PFSK-1 (cell line): ENCODE measurements around the gene ATAD1.

Experiments
- FOXP2 ChIP-seq: optimal IDR thresholded peaks from 2 replicates; pipeline ENCODE3; 2011; ENCODE audit warnings: borderline replicate concordance, control low read depth, inconsistent platforms; ENCODE audit not compliant: insufficient read depth; ENCODE audit errors: extremely low read length, extremely low read depth
- POLR2AphosphoS5 ChIP-seq: IDR thresholded peaks from 2 replicates; pipeline ENCODE4 v1.6.1; 2012; ENCODE audit warnings: low read depth, mild to moderate bottlenecking, control low read depth, low read length, moderate library complexity
- SIN3A ChIP-seq: IDR thresholded peaks from 2 replicates; pipeline ENCODE4 v1.6.1; 2012; ENCODE audit warnings: mild to moderate bottlenecking, low read length, moderate library complexity, borderline replicate concordance; ENCODE audit not compliant: insufficient read depth
- TAF1 ChIP-seq: IDR thresholded peaks from 2 replicates; pipeline ENCODE4 v1.6.1; 2012; ENCODE audit warnings: low read length, control low read depth, borderline replicate concordance; ENCODE audit not compliant: insufficient read depth
- TF ChIP-seq, protein P1 (sequence below), 2 experiments: IDR thresholded peaks; 2 replicates each; pipeline versions ENCODE4 v1.6.1 to v1.8.0; 2011 to 2012; ENCODE audit warnings: low read depth in 2 of 2, low read length in 2 of 2, control low read depth in 1 of 2, inconsistent platforms in 1 of 2, mild to moderate bottlenecking in 1 of 2, moderate library complexity in 1 of 2; ENCODE audit not compliant: insufficient read depth in 1 of 2

Gene ATAD1

DNA sequence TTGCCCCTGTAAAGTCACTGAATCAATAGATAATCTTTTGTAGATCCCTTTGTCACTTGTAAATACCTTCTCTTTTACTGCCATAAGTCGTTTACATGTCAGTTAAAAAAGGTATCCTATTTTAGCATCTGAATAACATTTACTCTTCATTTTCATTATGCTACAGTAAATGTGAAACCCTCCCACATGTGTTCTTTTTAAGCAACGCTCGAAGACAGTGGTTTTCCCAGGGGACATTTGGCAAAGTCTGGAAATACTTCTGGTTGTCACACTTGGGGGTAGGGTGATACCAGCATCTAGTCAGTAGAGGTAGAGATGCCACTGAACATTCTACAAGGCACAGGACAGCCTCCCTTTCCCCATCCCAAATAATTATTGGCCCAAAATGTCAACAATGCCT lies 23.7 kb downstream of the ATAD1 start:
- TF ChIP-seq SIN3A, result no peak
- TF ChIP-seq, protein P1, sequence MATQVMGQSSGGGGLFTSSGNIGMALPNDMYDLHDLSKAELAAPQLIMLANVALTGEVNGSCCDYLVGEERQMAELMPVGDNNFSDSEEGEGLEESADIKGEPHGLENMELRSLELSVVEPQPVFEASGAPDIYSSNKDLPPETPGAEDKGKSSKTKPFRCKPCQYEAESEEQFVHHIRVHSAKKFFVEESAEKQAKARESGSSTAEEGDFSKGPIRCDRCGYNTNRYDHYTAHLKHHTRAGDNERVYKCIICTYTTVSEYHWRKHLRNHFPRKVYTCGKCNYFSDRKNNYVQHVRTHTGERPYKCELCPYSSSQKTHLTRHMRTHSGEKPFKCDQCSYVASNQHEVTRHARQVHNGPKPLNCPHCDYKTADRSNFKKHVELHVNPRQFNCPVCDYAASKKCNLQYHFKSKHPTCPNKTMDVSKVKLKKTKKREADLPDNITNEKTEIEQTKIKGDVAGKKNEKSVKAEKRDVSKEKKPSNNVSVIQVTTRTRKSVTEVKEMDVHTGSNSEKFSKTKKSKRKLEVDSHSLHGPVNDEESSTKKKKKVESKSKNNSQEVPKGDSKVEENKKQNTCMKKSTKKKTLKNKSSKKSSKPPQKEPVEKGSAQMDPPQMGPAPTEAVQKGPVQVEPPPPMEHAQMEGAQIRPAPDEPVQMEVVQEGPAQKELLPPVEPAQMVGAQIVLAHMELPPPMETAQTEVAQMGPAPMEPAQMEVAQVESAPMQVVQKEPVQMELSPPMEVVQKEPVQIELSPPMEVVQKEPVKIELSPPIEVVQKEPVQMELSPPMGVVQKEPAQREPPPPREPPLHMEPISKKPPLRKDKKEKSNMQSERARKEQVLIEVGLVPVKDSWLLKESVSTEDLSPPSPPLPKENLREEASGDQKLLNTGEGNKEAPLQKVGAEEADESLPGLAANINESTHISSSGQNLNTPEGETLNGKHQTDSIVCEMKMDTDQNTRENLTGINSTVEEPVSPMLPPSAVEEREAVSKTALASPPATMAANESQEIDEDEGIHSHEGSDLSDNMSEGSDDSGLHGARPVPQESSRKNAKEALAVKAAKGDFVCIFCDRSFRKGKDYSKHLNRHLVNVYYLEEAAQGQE (IDR thresholded peaks at IDR 0.05; ENCODE audit: insufficient read depth in 1 of 2, low read depth in 2 of 2, low read length in 2 of 2), result no peak
- no peak for TF ChIP-seq TAF1
- TF ChIP-seq POLR2AphosphoS5, result no peak

DNA sequence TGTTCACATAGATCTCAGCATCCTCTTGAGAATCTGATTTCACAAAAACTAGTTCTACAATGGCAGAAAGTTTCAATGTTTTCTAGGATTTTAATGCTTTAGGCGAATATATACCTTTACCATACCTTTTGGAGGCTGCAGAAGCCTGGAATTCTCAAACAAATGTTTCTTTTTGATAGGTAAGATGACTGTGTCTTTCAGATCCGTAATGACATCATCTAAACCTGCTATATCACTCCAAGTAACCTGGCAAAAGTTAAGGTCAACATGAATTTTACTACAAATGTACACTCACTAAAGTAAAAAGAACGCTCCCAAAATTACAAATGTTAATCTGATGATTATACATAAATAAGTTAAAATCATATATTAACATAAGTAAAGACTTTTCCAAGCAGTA lies 27.8 kb downstream of the ATAD1 start:
- TF ChIP-seq, protein P1 (IDR thresholded peaks at IDR 0.05; ENCODE audit: insufficient read depth in 1 of 2, low read depth in 2 of 2, low read length in 2 of 2), result no peak
- TF ChIP-seq FOXP2, result no peak
- no peak for TF ChIP-seq POLR2AphosphoS5
- TF ChIP-seq SIN3A, result no peak
- no peak for TF ChIP-seq TAF1

DNA sequence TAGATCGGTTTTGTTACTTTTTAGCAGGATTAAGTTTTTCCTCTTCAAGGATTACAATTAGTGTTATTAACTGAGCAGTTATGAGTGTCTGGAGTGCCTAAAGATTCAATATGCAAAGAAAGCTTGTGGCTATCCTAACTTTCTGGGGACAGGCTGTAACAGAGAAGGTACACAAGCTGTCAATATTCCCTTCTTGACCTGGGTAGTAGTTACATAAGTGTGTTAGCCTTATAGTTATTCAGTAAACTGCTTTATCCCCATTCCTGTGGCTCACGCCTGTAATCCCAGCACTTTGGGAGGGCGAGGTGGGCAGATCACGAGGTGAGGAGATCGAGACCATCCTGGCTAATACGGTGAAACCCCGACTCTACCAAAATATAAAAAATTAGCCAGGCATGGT lies 31.6 kb downstream of the ATAD1 start:
- TF ChIP-seq, protein P1 (IDR thresholded peaks at IDR 0.05; ENCODE audit: insufficient read depth in 1 of 2, low read depth in 2 of 2, low read length in 2 of 2), result no peak
- TF ChIP-seq TAF1 (no peak), FOXP2 (no peak), SIN3A (no peak), POLR2AphosphoS5 (no peak)

DNA sequence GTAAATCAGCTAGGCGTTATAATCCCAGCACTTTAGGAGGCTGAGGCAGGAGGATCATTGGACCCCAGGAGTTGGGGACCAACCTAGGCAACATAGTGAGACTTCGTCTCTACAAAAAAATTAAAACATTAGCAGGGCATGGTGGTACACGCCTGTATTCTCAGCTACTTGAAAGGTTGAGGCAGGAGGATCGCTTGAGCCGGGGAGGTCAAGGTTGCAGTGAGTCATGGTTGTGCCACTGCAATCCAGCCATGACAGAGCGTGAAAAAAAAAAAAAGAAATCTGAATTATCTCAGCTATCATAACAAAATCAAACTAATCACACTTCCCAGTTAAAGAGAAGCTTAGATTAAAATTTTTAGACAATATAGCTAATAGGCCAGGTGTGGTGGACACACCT lies 35.3 kb downstream of the ATAD1 start:
- TF ChIP-seq TAF1 (no peak), POLR2AphosphoS5 (no peak), FOXP2 (no peak), SIN3A (no peak)
- TF ChIP-seq, protein P1 (IDR thresholded peaks at IDR 0.05; ENCODE audit: insufficient read depth in 1 of 2, low read depth in 2 of 2, low read length in 2 of 2), result no peak

DNA sequence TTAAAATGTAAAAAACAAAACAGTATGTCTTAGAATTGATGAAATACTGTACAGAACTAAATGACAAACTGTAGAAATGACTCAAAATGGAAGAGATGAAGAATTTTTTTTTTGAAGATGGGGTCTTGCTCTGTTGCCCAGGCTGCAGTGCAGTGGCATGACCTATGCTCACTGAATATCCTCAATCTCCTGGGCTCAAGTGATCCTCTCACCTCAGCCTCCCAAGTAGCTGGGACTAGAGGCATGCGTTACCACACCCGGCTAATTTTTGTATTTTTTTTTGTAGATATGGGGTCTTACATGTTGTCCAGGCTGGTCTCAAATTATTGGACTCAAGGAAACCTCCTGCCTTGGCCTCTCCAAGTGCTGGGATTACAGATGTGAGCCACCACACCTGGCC lies 36.5 kb downstream of the ATAD1 start:
- TF ChIP-seq TAF1 (no peak), SIN3A (no peak), FOXP2 (no peak), POLR2AphosphoS5 (no peak)
- TF ChIP-seq, protein P1 (IDR thresholded peaks at IDR 0.05; ENCODE audit: insufficient read depth in 1 of 2, low read depth in 2 of 2, low read length in 2 of 2), result no peak
